Lower leg skin (tissue), 4 donors: ENCODE data around the gene SRPRB. TPM values are rescaled to one million over a fixed set of nuclear protein-coding genes. Genes with fewer than 3 reads are reported as not detected.

Source experiments
- DNase-seq, 2 donors: peaks; one replicate each; pipeline ENCODE4 v3.0.0-alpha.2; 2019; ENCODE audit warnings: low spot score in 2 of 2
- H3K4me3 ChIP-seq: fragments of 200-600 bp; sonication (generic); 2 replicates; pipeline ENCODE4 v1.5.1; 2017; ENCODE audit warnings: mild to moderate bottlenecking, low read depth; ENCODE audit not compliant: poor library complexity, severe bottlenecking
- CTCF ChIP-seq, 3 donors: fragments of 450-650 bp; IDR thresholded peaks; one replicate each; pipeline ENCODE4 v1.5.1; 2016; ENCODE audit warnings: antibody characterized with exemption in 3 of 3, mild to moderate bottlenecking in 3 of 3, moderate library complexity in 2 of 3
- POLR2A ChIP-seq, 2 donors: fragments of 450-650 bp; IDR thresholded peaks; one replicate each; pipeline ENCODE4 v1.6.1; 2016 to 2017; ENCODE audit warnings: antibody characterized with exemption in 2 of 2, mild to moderate bottlenecking in 1 of 2, moderate library complexity in 1 of 2
- WGBS, 2 donors: methylation state at CpG; one replicate each; pipeline ENCODE4 v1.1.5; 2018; 5-methylcytosine and 5-hydroxymethylcytosine counted together
- intact Hi-C: fragments of 100-400 bp; cut with DNase I; formaldehyde crosslinking; loops from one replicate; pipeline ENCODE4 v1.15.0; 2023; ENCODE audit warnings: low total_unique reads
- total RNA-seq, 4 donors: library from RNA; depleted of rRNA; stranded (reverse); fragments of >200 nt; gene quantifications; one replicate each; pipeline ENCODE4 v1.1.0, GENCODE V29; 2016

The SRPRB gene
- total RNA-seq, 4 donors from 2014 or later, result 20.0 to 25.6 (median 20.7) TPM

- 49 to 74% methylated on average over 4 of the region's 4 CpGs for WGBS, 2 donors
- peak in 1 of 2 donors; percentile 3 for DNase-seq
- intact Hi-C loops, result no loop called here
Measured at GRCh38 chr3:133820129-133820528, 14.5 kb downstream of the SRPRB start.

GRCh38 chr3:133820889-133821675 lies 15.5 kb downstream of the SRPRB start:
- intact Hi-C loops, result no loop called here
- WGBS, 2 donors, result 88 to 98% methylated on average over 3 of the region's 3 CpGs
- TF ChIP-seq POLR2A (IDR thresholded peaks at IDR 0.05) (no peak), CTCF (IDR thresholded peaks at IDR 0.05) (no peak)
- no peak for DNase-seq
- no peak overlapping the region for H3K4me3 ChIP-seq

More at GRCh38 chr3:133820129-133820528, 14.5 kb downstream of the SRPRB start:
- TF ChIP-seq CTCF (IDR thresholded peaks at IDR 0.05), result no peak
- TF ChIP-seq POLR2A (IDR thresholded peaks at IDR 0.05), result no peak
- H3K4me3 ChIP-seq, result no peak overlapping the region

- TF ChIP-seq POLR2A (IDR thresholded peaks at IDR 0.05) (no peak), CTCF (IDR thresholded peaks at IDR 0.05) (no peak)
- intact Hi-C loops, result no loop called here
- no peak for DNase-seq
- H3K4me3 ChIP-seq, result no peak overlapping the region
- WGBS, 2 donors, result 81 to 87% methylated on average over 8 of the region's 8 CpGs
Measured at GRCh38 chr3:133821767-133822638, 16.4 kb downstream of the SRPRB start.

GRCh38 chr3:133824961-133825485 lies 19.4 kb downstream of the SRPRB start:
- 83 to 90% methylated on average over 8 of the region's 8 CpGs for WGBS, 2 donors

More at GRCh38 chr3:133824961-133825485, 19.4 kb downstream of the SRPRB start:
- no peak overlapping the region for H3K4me3 ChIP-seq
- intact Hi-C loops, result no loop called here
- no peak for DNase-seq
- no peak for TF ChIP-seq POLR2A (IDR thresholded peaks at IDR 0.05)
- TF ChIP-seq CTCF (IDR thresholded peaks at IDR 0.05), result no peak
